Colonic mucosa (tissue), 4 donors: ENCODE results near the gene ATP1B1. TPM values are rescaled to one million over a fixed set of nuclear protein-coding genes. Genes with fewer than 3 reads are reported as not detected.

Source experiments
- DNase-seq: peaks from one replicate; pipeline ENCODE4 v3.0.0-alpha.2; 2020
- H3K27ac ChIP-seq: fragments of 200-600 bp; one replicate; pipeline ENCODE4 v1.8.0; 2021
- H3K27me3 ChIP-seq: fragments of 200-600 bp; one replicate; pipeline ENCODE4 v1.8.0; 2021
- H3K36me3 ChIP-seq: fragments of 200-600 bp; one replicate; pipeline ENCODE4 v1.8.0; 2021
- H3K4me1 ChIP-seq: fragments of 200-600 bp; one replicate; pipeline ENCODE4 v1.8.0; 2021; ENCODE audit warnings: mild to moderate bottlenecking
- H3K4me3 ChIP-seq: fragments of 200-600 bp; one replicate; pipeline ENCODE4 v1.8.0; 2021
- H3K9ac ChIP-seq, 2 donors: one replicate each; pipeline ENCODE4 v1.7.0; 2013; ENCODE audit warnings: control low read depth in 2 of 2, low read depth in 2 of 2, low read length in 2 of 2
- H3K9me3 ChIP-seq: fragments of 200-600 bp; one replicate; pipeline ENCODE4 v1.8.0; 2021
- CTCF ChIP-seq: fragments of 200-600 bp; IDR thresholded peaks from one replicate; pipeline ENCODE4 v1.8.0; 2022; ENCODE audit warnings: antibody characterized with exemption, mild to moderate bottlenecking
- intact Hi-C: fragments of 100-400 bp; cut with DNase I; formaldehyde crosslinking; loops from one replicate; pipeline ENCODE4 v1.14.1; 2022
- total RNA-seq, 2 donors: library from RNA; stranded (reverse); fragmentation: NEBNext Ultra II Directional in 1 of 2; extraction: Animal tissue kit (Norgen Biotek cat#: 25700) in 1 of 2; gene quantifications; one replicate each; pipeline ENCODE4 v1.2.1, GENCODE V29; 2021
- donor health status: healthy.
- donor health status: DM: no; HTN: no; CAD: no.
- donor health status: DM: no; HTN: no; CAD: no.

The ATP1B1 gene
- total RNA-seq, 2 donors from 2014 or later: 378 to 678 TPM

GRCh38 chr1:169107603-169108208 lies 1.2 kb downstream of the ATP1B1 start:
- peak overlapping the region; percentile 92 for H3K27ac ChIP-seq
- no peaks in the 10 kb centered on the region for H3K27me3 ChIP-seq
- no peak for TF ChIP-seq CTCF
- H3K36me3 ChIP-seq: no peaks in the 10 kb centered on the region
- DNase-seq: peak; percentile 38
- H3K9me3 ChIP-seq: no peaks in the 10 kb centered on the region
- peaks cover 8% of the 10 kb centered on the region for H3K4me1 ChIP-seq
- intact Hi-C loops: no loop called here
- H3K4me3 ChIP-seq: peak overlapping the region; percentile 82
- peak overlapping the region; percentile 99 to 100 for H3K9ac ChIP-seq

GRCh38 chr1:169108223-169108622 lies 1.7 kb downstream of the ATP1B1 start:
- TF ChIP-seq CTCF: no peak
- Histone ChIP-seq H3K4me3 (peak overlapping the region; percentile 82), H3K27ac (peak overlapping the region; percentile 92), H3K27me3 (no peaks in the 10 kb centered on the region), H3K36me3 (no peaks in the 10 kb centered on the region), H3K9ac (peak overlapping the region; percentile 99 to 100), H3K9me3 (no peaks in the 10 kb centered on the region), H3K4me1 (peaks cover 8% of the 10 kb centered on the region)
- intact Hi-C loops: no loop called here
- DNase-seq: no peak

GRCh38 chr1:169108863-169109560 lies 2.5 kb downstream of the ATP1B1 start:
- Histone ChIP-seq H3K4me1 (peaks cover 11% of the 10 kb centered on the region), H3K9ac (peak overlapping the region; percentile 99 to 100), H3K9me3 (no peaks in the 10 kb centered on the region), H3K27ac (peak overlapping the region; percentile 92), H3K4me3 (peak overlapping the region; percentile 82), H3K27me3 (no peaks in the 10 kb centered on the region), H3K36me3 (no peaks in the 10 kb centered on the region)
- intact Hi-C loops: no loop called here
- DNase-seq: peak; percentile 61
- TF ChIP-seq CTCF: peak; percentile 33

GRCh38 chr1:169109561-169110134 lies 3.2 kb downstream of the ATP1B1 start:
- intact Hi-C loops: no loop called here
- H3K36me3 ChIP-seq: no peaks in the 10 kb centered on the region
- no peak for TF ChIP-seq CTCF
- H3K4me3 ChIP-seq: peak overlapping the region; percentile 82
- no peaks in the 10 kb centered on the region for H3K27me3 ChIP-seq
- H3K9ac ChIP-seq: peak overlapping the region; percentile 54 to 100
- DNase-seq: peak; percentile 90
- peaks cover 12% of the 10 kb centered on the region for H3K4me1 ChIP-seq
- H3K27ac ChIP-seq: peak overlapping the region; percentile 92
- H3K9me3 ChIP-seq: no peaks in the 10 kb centered on the region

- Histone ChIP-seq H3K27ac (peak overlapping the region; percentile 92), H3K4me1 (peaks cover 12% of the 10 kb centered on the region), H3K9me3 (no peaks in the 10 kb centered on the region), H3K4me3 (peak overlapping the region; percentile 82), H3K9ac (peak overlapping the region; percentile 28 to 100), H3K36me3 (no peaks in the 10 kb centered on the region), H3K27me3 (no peaks in the 10 kb centered on the region)
- intact Hi-C loops: no loop called here
- no peak for TF ChIP-seq CTCF
- DNase-seq: no peak
Observed at GRCh38 chr1:169110236-169110635, 3.7 kb downstream of the ATP1B1 start.
